Measurements from ENCODE around the gene ADPRHL1.
A peak's percentile ranks its signal among the peaks of the same experiment; 100 is the strongest.

The ADPRHL1 gene

DNA sequence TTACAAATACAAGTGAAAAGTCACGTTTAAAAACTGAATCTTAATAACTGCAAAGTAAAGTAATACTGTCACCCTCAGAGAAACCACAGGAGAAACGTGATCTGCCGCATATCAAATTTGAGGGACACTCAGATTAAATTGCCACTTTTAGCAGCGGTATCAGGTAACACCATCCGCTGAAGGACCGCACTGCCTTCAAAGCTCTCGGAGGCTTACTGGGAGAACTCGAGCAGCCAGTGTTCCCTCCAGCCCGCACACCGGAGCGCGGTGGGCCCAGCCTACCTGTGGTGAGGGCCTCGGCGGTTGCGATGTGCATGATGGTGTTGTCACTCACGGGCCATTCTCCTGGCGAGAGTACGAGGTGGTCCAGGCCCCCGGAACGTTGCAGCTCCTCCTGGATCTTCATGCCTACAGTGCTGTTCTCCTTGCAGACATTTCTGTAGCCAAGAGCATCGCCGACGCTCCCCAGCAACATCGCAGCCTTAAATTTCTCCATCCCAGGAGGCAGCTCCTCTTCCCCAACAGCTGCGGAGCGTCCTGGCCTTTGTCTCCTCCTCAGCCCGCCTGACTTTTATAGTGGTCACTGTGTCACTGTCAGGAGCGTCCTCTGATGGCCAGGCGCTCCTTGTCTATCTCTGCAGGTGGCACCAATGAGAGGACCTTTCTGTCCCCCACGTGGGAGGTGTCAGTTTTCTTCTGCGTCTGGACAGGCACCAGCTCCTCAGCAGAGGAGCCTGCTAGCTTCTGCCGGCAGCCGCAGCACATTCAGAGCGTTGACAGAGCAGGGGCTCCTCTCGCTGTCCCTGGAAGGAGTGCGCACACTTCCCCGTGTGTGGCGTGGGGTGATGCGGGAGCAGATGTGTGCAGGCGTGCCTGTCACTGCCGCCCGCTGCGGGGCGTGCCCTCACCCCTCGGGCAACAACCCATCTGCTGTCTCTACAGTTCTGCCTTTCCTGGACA, at the start of gene ADPRHL1:
Gene ADPRHL1 (minus strand): TSS at position 547 of the 960 bp plus-strand sequence. CDS start 51 bp downstream, at position 496.
- DNase-seq (ENCODE audit: low read depth in 2 of 2): no peak

DNA sequence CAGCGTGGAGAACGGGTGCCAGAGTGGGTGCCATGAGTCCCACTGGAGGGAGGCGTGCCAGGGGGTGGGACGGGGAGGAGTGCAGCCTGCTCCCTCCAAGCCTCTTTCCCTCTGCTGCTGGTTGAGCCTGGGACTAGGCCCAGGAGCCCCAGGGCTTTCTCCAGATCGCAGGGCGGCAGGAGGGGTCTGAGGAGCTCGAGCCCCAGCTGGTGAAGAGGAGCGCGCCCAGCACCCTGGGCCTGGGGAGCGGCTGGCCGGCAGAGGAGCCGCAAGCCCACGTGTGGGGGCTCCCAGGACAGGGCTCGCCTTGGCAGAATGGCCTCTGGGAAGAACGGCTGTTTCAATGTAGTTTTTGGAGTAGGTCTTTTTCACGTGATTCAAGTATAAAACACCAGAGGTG, 49.4 kb upstream of the ADPRHL1 start:
- DNase-seq (ENCODE audit: low read depth in 2 of 2): no peak

DNA sequence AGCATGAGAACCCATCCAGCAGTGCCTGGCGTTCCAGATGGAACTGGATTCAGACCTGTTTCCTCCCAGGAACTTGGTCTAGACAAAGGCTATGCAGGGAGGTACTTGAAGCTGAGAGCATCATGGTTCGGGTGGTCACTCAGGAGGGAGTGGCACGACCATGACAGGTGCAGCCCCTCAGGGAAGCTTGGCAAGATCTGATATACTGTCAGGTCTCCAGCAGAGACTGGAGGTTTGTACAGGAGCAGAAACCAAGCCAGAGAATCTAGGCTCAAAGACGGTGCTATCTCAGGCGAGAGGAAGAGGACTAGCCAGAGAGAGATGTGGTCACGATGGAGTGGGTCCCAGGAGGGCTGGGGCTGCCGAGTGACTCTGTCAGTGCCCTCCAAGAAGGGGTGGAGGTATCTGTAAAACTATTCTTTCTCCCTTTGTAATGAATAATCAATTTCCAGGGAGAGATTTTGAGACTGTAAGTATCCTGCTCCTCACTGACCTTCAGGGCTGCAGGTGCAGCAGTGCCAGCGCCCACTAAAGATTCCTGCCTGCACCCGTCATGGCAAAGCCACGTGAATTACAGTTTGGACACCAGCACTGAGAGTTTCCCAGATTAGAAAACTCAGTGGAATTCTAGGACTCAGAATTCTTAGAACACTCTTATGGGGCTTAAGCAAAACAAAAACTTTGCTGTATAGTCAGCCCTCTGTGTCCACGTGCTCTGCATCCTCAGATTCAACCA, 47.4 kb upstream of the ADPRHL1 start:
- DNase-seq (ENCODE audit: low read depth in 2 of 2): no peak

DNA sequence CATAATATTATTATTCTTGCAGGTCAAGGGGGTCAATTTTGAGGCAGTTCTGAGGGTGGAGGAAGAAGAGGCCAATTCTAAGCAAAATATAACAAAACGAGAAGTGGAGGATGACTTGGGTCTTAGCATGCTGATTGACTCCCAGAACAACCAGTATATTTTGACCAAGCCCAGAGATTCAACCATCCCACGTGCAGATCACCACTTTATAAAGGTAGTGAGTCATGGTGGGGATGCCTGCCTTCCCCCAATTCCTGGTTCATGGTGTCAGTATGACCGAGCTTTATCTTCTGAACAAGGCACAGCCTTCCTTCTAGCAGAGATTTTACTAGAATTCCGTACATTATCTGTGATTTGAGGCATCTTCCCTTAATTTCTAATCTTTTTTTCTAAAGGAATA, 46.6 kb upstream of the ADPRHL1 start:
- DNase-seq (ENCODE audit: low read depth in 2 of 2): no peak

DNA sequence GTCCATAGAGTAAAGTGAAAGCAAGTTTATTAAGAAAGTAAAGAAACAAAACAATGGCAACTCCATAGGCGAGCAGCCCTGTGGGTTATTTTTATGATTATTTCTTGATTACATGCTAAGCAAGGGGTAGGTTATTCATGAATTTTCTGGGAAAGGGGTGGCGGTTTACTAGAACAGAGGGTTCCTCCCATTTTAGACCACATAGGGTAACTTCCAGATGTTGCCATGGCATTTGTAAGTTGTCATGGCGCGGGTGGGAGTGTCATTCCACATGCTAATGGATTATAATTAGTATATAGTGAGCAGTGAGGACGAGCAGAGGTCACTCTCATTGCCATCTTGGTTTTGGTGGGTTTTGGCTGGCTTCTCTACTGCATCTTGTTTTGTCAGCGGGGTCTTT, 45.6 kb upstream of the ADPRHL1 start:
- no peak for DNase-seq (ENCODE audit: low read depth in 2 of 2)

DNA sequence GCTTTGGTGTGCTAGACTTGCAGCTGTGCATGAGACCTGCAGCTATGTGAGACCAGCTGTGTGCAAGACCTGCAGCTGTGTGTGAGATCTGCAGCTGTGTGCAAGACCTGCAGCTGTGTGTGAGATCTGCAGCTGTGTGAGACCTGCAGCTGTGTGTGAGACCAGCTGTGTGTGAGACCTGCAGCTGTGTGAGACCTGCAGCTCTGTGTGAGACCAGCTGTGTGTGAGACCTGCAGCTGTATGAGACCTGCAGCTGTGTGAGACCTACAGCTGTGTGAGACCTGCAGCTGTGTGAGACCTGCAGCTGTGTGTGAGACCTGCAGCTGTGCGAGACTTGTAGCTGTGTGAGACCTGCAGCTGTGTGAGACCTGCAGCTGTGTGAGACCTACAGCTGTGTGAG, 43.9 kb upstream of the ADPRHL1 start:
- DNase-seq (ENCODE audit: low read depth in 2 of 2): no peak

DNA sequence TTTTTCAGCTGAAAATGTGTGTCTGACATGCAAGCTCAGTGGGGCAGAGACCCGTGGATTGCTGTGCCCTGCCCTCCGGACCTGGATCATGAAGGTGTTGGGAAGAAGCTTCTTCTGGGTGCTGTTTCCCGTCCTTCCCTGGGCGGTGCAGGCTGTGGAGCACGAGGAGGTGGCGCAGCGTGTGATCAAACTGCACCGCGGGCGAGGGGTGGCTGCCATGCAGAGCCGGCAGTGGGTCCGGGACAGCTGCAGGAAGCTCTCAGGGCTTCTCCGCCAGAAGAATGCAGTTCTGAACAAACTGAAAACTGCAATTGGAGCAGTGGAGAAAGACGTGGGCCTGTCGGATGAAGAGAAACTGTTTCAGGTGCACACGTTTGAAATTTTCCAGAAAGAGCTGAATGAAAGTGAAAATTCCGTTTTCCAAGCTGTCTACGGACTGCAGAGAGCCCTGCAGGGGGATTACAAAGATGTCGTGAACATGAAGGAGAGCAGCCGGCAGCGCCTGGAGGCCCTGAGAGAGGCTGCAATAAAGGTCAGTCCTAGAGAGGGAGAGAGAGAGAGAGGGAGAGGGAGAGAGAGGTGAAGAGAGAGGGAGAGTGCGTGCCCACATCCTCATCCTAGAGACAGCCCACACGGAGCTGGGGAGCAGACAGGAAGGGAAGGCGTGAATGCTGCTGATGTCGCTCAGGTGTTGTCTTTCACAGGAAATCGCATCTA, 42.4 kb upstream of the ADPRHL1 start:
- DNase-seq (ENCODE audit: low read depth in 2 of 2): no peak

DNA sequence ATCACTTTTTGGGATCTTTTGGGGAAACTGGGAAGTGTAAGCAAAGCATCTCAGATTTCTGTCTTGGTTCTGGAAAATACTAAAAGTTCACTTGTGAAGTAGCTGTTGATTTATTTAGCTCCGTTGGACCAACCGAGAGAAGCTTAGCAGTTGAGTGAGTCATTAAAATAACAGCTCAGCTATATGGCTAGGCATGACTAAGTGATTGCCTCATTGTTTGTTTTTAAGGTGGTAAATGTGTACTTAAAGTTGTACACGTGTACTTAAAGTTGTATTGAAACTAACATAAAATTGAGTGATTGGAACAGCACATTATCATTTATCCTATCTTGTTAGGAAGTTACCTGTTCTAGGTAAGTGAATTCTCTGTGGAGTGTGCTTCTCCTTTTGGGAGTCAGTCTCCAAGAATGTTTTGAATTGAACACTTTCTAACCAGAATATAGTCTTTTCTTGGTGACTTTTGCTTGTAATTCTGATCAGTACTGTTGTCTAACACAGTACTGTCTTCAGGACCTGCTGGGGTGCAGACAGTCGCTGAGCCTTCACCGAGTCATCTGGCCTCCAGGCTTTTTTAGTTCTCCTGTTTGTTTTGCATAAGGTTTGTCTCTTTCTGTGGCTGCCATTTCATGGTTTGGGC, 40.1 kb upstream of the ADPRHL1 start:
- no peak for DNase-seq (ENCODE audit: low read depth in 2 of 2)

DNA sequence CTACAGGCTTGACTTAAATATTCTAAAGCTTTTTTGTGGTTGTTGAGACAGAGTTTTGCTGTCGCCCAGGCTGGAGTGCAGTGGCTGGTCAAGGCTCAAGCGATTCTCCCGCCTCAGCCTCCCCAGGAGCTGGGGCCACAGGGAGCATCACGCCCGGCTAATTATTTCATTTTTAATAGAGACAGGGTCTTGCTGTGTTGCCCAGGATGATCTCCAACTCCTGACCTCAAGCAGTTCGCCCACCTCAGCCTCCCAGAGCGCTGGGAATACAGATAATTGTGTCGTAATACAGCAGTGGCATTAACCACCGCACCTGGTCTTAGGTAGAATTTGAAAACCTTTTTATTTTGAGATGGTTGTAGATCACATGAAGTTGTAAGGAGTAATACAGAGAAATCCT, 38.7 kb upstream of the ADPRHL1 start:
- DNase-seq (ENCODE audit: low read depth in 2 of 2): no peak

DNA sequence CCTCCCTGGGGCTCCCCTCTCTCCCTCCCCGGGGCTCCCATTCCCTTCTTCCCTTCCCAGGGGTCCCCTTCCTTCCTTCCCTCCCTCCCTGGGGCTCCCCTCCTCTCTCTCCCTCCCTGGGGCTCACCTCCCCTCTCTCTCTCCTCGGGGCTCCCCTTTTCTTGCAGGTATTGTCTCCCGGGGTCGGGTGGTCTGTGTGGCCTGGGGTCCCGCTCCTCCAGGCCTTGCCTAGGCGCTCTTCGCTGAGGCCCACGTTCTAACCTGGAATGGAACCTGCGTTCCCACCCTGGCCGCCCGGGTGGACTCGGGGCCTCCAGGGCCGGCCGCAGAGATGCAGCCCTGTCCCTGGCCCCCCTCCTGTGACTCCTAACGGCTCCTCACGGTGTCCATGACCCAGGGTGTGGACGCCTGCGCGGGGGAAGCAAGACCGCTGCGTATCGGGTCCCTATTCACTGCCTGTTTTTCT, 38.2 kb upstream of the ADPRHL1 start:
- no peak for DNase-seq (ENCODE audit: low read depth in 2 of 2)

DNA sequence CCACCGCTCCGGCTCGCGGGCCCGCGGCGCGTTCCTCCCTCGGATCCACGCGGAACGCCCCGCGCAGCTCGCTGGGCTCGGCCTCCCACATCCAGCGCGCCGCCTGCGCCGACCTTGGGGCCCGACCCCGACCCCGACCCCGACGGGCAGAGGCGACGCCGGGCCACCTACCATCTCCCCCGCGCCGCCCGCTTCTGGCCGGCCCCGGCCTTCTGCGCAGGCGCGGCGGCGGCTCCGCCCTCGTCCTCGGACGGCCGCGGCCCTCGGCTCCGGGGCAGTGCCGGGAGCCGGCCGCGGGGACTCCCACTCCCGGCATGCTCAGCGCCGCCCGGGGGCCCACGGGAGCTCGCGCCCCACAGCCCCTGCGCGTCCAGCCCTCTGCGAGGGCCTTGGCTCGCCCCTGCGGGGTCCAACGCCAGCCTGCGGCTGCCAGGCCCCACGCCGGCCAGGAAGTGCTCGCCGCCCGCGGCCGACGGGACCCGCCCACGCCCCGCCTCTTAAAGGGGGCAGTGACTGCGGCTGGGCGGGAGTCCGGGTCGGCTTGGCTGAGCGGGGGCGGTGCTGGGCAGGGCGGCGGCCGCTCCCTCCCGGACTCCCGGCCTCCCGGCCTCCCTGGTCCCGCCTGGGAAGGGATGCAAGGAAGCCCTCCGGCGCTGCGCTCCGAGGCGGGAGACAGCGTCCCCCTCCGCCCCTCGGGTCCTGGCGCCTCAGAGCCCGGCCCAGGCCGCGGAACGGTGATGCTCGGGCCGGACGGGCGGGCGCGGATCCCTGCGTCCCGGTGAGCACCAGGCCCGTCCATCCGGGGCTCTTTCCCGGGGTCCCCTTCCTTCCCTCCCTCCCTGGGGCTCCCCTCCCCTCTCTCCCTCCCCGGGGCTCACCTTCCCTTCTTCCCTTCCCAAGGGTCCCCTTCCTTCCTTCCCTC, 37.5 kb upstream of the ADPRHL1 start, which contains the start of gene DCUN1D2:
Gene DCUN1D2 (minus strand): TSS at position 216 of the 922 bp plus-strand sequence. CDS start 42 bp downstream, at position 174.
- peak; percentile 48 to 68 for DNase-seq (ENCODE audit: low read depth in 2 of 2)

DNA sequence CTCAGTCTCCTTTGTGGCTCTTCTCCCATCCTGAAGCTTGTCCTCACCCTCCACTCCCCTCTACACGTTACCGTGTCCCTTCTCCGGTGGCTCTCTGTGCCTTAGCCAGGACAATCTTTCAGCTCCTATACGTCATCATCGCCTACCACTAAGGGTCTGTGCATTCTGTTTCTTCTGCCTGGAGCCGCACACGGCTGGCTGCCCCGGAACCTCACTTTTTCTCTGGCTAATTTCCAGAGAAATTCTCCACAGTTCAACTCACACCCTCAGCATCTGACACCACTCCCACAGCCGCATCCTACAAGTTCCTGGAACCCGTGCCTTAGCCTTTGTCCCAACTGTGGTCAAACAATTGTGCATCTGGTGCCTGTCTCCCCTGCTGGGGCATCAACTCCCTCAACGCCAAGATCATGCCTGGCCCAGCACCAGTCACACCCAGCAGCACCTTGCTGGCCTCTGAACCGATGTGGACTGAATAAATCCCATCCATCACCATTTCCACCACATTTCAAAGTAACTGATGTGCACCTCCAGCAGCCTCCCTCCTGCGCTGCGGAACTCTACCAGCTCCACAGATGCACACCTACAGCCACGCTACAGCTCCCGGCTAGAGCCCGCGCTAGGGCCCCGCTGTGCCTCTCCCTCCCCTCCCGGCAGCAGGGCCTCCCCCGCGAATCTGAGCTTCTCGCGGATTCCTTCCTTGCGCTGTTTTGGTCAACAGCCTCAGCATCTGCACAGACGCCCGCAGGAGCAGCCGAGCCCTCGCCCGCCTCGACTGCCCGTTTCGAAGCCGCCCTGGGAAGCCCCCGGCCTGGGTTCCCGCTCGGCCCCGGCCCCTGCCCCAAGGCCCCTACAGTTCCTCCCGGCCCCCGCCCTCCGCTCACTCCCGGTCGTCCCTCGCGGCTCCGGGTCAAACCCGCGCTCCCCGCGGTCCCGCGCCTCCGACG, 36.5 kb upstream of the ADPRHL1 start:
- DNase-seq (ENCODE audit: low read depth in 2 of 2): peak in 1 of 2 donors; percentile 4

DNA sequence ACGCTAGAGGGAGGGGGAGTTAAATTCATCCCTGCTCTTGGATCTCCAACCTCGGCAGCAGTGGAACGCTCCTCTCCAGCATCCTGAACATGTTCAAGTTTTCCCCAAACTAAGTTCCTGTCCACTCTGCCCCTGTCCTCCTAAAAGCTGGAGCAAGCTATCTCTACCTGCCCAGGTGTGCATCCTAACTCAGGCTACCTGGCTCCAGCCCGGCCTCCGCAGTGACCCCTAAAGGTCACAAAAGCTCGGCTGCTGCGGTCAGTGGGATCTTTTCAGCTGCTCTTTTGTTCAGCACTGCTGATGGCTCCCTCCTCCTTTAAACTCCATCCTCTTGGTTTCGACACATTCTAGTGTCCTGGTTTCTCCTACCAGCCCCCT, 35.9 kb upstream of the ADPRHL1 start:
- DNase-seq (ENCODE audit: low read depth in 2 of 2): no peak

DNA sequence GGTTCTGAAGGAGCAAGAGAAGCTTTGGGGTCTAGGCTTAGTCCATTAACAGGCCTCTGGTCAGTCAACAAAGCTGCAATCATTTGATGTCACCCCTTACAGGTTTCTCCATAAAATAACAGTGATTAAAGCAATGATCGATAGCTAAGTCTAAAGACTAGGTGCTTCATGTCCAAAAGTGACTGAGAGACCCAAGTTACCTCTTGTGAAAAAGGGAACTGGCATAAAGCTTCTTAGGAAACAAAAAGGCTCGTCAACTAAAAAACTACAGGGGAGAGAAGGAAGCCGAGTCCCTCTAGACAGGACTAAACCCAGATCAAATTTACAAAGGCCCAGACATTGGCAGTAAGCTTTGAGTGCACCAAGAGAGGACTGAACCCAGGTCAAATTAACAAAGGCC, 35.0 kb upstream of the ADPRHL1 start:
- DNase-seq (ENCODE audit: low read depth in 2 of 2): no peak

DNA sequence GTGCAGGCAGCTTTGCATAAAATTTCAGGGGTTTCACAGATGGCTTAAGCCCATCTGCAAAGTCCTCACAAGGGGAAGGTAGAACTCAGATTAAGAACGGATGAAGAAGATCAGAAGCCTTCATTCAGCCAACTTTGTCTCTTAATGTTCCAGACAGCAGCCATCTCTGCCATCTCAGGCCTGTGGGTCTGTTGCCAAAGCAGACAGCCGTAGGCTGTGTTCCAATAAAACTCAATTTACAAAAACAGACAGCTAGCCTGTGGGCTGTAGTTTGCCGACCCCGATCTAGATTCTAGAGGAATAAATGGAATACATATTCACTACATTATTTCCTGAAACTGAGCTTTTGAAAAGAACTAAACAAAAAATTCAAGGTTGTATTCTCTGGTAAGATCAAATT, 33.4 kb upstream of the ADPRHL1 start:
- DNase-seq (ENCODE audit: low read depth in 2 of 2): no peak

DNA sequence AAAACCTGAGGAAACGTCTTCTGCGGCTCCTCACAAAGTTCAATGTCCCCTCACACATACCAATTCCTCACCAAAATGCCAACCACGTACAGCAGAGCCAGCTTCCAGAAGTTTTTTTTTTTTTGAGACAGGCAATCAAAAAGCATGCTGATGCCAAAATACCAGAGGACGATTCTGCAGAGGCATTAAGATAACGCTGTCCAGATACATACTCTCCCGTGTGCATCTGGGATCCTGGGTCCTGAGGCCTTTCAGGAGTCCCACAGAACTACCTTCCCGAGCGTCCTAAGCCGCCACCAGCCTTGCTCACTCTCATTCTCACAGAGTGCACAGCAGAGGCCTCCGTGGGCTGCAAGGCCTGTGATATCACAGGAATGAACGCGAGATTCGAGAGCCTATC, 32.3 kb upstream of the ADPRHL1 start:
- DNase-seq (ENCODE audit: low read depth in 2 of 2): no peak

DNA sequence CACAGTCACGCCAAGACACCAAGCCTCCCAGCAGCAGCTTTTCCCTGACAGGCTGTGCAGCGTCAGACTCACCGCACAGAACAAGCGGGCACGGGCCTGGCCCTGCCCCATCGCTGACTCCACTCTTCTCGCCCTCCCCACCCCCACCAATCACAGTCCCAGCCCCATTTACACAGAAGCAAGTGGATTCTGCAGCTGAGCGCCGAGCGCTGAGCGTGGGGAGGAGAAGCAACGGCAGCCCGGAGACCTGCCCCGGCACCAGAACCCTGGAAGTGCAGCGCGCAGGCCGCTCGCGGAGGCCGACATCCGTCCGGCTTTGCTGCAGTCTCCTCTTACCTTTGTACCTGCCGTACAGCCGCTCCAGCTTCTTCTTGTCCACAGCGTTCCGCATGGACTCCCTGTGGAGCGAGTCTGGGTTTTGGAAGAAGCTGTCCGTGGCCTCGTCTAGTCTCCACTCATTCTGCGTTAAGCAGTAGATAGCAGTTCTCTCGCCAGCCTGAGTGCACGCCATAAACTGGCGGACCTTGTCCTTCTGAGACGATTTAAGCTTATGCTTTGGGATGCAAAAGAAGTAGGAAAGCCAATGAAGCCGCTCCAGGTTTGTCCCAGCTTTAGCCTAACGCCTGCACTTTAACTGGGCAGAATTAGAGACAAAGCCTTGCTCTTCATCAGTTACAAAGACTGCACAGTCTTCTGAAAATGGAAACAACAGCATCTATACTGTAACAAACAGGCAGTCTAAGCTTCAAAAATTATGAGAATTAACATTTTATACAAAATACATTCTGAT, 30.4 kb upstream of the ADPRHL1 start:
- no peak for DNase-seq (ENCODE audit: low read depth in 2 of 2)

DNA sequence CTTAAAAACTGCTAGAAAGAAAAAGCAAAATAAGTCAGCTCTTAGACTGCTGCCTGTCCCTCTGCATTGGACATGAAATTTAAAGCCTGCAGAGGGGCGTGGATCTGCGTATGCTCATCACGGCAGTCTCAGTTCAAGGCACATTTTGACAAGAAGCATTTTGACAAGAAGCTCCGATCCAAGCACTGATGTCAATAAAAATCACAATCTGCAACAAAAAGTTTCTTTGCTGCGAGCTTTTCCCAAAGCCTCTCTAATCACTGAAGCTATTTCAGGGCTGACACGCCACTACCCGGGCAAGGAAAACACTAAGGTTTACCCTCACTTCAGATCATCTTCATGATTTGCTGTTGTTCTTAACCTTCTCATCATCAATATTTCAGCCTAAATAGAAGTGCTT, 29.8 kb upstream of the ADPRHL1 start:
- DNase-seq (ENCODE audit: low read depth in 2 of 2): no peak

DNA sequence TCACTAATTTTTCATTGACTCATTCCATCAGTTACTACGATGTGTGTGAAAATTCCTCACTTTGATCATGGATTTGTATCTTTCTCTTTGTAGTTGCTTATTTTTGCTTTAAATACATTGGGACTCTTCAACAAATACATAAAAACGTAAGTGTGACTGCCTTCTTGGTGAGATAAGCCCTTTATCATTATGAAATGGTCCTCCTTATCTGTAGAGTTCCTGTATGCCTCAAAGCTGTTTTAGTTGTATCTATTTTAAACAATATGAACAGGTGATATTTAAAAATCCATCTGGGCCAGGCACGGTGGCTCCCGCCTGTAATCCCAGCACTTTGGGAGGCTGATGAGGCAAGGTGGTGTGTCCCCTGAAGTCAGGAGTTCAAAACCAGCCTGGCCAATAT, 25.9 kb upstream of the ADPRHL1 start:
- no peak for DNase-seq (ENCODE audit: low read depth in 2 of 2)

Measured in stimulated activated CD8-positive, alpha-beta memory T cell treated with anti-CD3 and anti-CD28 coated beads, Interleukin-15, amount 100 ng/mL, for 4 hours (primary cell).